Epithelial cell of proximal tubule (primary cell): Measurements from ENCODE around the gene FMNL2. TPM values are rescaled to one million over a fixed set of nuclear protein-coding genes. Genes with fewer than 3 reads are reported as not detected.
A peak's percentile ranks its signal among the peaks of the same experiment; 100 is the strongest.

Experiments
- DNase-seq: peaks from one replicate; pipeline ENCODE4 v3.0.0-alpha.2; 2011; ENCODE audit warnings: low read depth
- H3K4me3 ChIP-seq: 2 replicates; pipeline ENCODE4 v1.5.1; 2011; ENCODE audit warnings: low read depth, mild to moderate bottlenecking, low read length
- total RNA-seq: library from RNA; depleted of rRNA; stranded (reverse); fragments of >200 nt; gene quantifications from 2 replicates; pipeline ENCODE4 v1.2.3, GENCODE V29; 2015
- TF ChIP-seq, protein P1 (sequence below): conservative IDR thresholded peaks from 2 replicates; pipeline ENCODE4 v1.5.1; 2012; ENCODE audit warnings: low read depth, mild to moderate bottlenecking, low read length

The FMNL2 gene
- total RNA-seq, 1 donor from 2014 or later = 29.7 TPM

DNA sequence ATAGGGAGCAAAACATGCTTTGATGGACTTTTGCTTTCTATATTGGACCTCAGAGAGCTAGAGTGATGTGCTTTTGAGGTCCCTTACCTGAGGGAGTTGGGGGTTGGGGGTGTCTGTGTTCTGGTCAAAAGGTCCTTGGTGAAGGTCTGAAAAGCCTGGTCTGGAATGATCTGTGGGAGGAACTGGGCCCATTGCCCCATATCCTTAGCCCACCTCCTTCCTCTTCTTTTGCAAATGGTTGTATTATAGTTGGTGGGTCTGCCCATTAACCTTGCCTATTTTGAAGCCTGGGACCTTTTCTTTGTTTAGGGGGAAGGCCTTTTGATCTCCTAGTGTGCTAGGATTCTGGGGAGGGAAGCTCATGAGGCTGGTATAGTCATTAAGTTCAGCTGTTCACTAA lies 88.7 kb downstream of the FMNL2 start:
- TF ChIP-seq, protein P1, sequence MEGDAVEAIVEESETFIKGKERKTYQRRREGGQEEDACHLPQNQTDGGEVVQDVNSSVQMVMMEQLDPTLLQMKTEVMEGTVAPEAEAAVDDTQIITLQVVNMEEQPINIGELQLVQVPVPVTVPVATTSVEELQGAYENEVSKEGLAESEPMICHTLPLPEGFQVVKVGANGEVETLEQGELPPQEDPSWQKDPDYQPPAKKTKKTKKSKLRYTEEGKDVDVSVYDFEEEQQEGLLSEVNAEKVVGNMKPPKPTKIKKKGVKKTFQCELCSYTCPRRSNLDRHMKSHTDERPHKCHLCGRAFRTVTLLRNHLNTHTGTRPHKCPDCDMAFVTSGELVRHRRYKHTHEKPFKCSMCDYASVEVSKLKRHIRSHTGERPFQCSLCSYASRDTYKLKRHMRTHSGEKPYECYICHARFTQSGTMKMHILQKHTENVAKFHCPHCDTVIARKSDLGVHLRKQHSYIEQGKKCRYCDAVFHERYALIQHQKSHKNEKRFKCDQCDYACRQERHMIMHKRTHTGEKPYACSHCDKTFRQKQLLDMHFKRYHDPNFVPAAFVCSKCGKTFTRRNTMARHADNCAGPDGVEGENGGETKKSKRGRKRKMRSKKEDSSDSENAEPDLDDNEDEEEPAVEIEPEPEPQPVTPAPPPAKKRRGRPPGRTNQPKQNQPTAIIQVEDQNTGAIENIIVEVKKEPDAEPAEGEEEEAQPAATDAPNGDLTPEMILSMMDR = no peak
- no peak for DNase-seq
- no peak overlapping the region for H3K4me3 ChIP-seq

DNA sequence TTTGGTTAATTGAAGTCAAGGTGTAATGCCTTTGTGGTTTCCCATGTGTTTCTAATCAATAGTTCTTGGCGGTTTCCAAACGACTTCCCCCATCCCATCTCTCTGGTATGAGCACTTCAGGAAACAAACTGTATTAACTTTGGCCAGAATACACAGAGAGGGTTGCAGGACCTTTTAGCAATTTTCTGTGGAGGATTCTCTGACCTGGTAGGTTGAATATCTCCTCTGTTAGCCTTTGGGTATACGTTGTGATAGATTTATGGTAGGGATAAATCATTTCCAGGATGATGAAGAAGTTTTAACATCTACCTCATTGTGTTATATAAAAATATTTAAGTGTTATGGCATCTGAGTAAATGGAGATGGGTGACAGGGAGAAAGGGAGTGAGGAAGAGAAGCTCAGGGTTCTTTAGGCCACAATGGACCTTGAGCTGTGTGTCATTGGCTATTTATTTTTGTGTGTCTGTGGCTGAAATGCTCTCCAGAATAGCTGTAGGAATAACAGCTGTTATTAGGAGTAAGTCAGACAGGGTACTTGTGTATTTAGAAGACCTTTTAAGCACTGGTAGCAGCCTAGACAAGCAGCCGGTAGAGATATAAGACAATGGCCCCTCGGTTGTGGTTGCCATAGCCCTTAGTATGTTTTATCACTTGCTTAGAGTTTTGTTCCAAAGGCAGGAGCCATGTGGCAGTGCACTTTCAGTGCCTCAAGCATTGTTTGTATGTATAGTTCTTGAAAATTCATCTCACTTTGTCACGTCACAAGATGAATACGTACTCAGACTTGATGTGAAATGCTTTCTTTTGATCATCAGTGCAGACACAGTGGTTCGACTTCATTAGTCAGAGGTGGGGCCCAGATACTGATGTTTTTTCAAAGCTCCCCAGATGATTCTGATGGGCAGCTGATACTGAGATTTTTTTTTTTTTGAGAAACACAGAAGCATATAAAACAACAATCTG lies 91.1 kb downstream of the FMNL2 start:
- TF ChIP-seq, protein P1 = no peak
- no peak for DNase-seq
- H3K4me3 ChIP-seq = no peak overlapping the region

DNA sequence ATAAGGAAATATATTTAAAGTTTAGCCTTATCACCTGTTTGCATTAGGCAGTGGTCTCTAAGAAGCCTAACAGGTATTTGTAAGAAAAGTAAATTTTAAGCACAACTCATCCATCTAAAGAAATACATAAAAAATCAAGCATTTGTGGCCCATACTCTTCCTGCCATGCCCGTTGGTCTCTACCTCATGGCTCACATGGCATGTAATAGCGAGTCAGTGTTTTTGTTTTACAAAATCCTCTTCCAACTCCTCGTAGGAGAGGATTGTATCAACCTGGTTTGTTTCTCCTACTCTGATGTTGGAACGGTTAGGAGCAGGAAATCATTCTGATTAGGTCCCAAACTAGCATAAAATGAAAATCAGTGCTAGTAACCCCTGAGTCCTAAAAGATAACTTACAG lies 91.8 kb downstream of the FMNL2 start:
- DNase-seq = no peak
- TF ChIP-seq, protein P1 = no peak
- H3K4me3 ChIP-seq = no peak overlapping the region

DNA sequence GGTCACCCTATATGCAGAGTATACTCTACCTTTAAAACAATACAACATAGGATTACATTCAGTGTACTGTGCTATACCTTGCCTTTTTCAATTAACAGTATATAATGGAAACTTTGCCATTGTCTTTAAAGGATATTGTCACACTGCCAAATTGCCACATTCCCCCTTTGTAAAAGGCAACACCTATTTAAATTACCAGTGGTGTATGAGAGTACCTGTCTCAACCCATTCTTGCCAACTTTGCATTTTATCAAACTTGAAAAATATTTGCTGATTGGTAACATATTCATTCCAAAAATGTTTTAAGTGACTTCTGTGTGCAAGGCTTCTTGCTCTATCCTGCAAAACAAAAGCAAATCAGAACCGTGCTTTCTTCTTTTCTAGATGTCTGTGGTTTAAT lies 92.9 kb downstream of the FMNL2 start:
- no peak overlapping the region for H3K4me3 ChIP-seq
- TF ChIP-seq, protein P1 = no peak
- DNase-seq = no peak

DNA sequence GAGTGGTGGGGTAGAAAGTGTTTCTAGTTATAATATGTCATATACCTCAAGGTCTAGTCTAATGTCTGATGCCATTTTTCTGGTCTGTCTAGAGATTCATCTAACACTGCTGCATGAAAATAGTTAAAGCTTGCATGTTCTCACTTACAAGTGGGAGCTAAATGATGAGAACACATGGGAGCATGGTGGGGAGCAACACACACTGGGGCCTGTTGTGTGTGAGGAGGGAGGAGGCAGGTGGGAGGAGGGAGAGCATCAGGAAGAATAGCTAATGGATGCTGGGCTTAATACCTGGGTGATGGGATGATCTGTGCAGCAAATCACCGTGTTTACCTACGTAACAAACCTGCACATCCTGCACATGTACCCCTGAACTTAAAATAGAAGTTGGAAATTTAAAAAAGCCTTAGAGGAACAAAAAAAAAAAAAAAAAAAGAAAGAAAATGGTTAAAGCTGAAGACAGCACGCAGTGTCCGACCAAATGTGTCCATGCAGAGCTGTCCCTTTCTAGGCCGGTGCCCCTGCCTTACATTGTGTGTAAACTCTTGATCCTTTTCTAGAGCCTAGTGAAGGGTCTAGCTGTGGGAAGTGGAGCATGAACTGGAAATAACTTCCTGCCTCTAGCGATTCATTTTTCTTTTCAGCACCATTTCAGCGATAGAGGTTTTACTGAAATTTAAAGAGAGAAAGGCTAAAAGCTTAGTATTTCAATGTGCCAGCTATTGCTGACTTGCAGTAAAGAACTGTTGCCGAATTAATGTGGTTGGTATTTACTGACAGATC lies 94.0 kb downstream of the FMNL2 start:
- H3K4me3 ChIP-seq = peak overlapping the region; percentile 1
- DNase-seq = no peak
- TF ChIP-seq, protein P1 = no peak

DNA sequence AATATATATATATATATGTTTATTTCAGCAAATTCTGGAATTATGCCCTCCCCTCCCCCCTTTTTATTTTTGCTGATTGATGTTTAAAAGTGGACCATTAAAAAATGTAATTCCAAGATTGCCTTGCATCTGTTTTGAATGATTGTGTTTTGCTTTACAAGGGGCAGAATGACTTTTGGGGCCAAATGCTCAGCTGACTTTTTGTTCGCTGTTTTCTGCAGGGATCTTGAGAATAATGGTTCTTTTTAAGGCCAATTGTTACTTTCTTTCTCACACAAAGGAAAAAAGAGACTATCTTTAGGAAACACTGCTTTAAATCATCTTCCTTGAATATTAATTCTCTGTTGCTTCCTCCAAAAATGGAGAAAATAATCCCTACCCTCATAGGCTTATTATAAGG lies 95.9 kb downstream of the FMNL2 start:
- TF ChIP-seq, protein P1 = no peak
- no peak for DNase-seq
- H3K4me3 ChIP-seq = no peak overlapping the region
